H9 (cell line): Measurements from ENCODE around the gene NHS. TPM values are rescaled to one million over a fixed set of nuclear protein-coding genes. Genes with fewer than 3 reads are reported as not detected.

Experiments used
- DNase-seq: peaks from one replicate; pipeline ENCODE4 v3.0.0-alpha.2; 2017
- H2AFZ ChIP-seq: one replicate; pipeline ENCODE4 v1.6.1; 2013; ENCODE audit warnings: mild to moderate bottlenecking, low read length, control low read depth, moderate library complexity
- H2AK5ac ChIP-seq: 2 replicates; pipeline ENCODE4 v1.6.1; 2013; ENCODE audit warnings: low read length, control low read depth, mixed read lengths; ENCODE audit not compliant: insufficient read length
- H2BK120ac ChIP-seq: one replicate; pipeline ENCODE4 v1.6.1; 2013; ENCODE audit warnings: low read depth, mild to moderate bottlenecking, low read length, control low read depth, inconsistent platforms; ENCODE audit not compliant: poor library complexity, severe bottlenecking
- H2BK12ac ChIP-seq: 2 replicates; pipeline ENCODE4 v1.6.1; 2013; ENCODE audit warnings: low read length, control low read depth, mixed read lengths, low read depth; ENCODE audit not compliant: insufficient read length
- H2BK15ac ChIP-seq: 2 replicates; pipeline ENCODE4 v1.6.1; 2013; ENCODE audit warnings: low read depth, low read length, control low read depth
- H2BK20ac ChIP-seq: one replicate; pipeline ENCODE4 v1.6.1; 2013; ENCODE audit warnings: low read depth, mild to moderate bottlenecking, low read length, control low read depth, inconsistent platforms; ENCODE audit not compliant: poor library complexity, severe bottlenecking
- H2BK5ac ChIP-seq: 2 replicates; pipeline ENCODE4 v1.6.1; 2013; ENCODE audit warnings: low read length, control low read depth, mixed read lengths; ENCODE audit not compliant: insufficient read length
- H3K14ac ChIP-seq: 2 replicates; pipeline ENCODE4 v1.6.1; 2013; ENCODE audit warnings: low read length, control low read depth; ENCODE audit not compliant: insufficient read depth
- H3K18ac ChIP-seq: 2 replicates; pipeline ENCODE4 v1.6.1; 2013; ENCODE audit warnings: low read depth, mild to moderate bottlenecking, mixed read lengths, low read length, control low read depth; ENCODE audit not compliant: insufficient read length
- H3K23ac ChIP-seq: 2 replicates; pipeline ENCODE4 v1.6.1; 2013; ENCODE audit warnings: low read length, control low read depth, mixed read lengths, low read depth; ENCODE audit not compliant: insufficient read length
- H3K23me2 ChIP-seq: 2 replicates; pipeline ENCODE4 v1.6.1; 2013; ENCODE audit warnings: low read depth, mild to moderate bottlenecking, mixed read lengths, low read length, control low read depth; ENCODE audit not compliant: insufficient read length, poor library complexity, severe bottlenecking
- H3K27ac ChIP-seq: 2 replicates; pipeline ENCODE4 v1.5.1; 2013; ENCODE audit warnings: low read length, control low read depth, mixed read lengths, low read depth; ENCODE audit not compliant: insufficient read length
- H3K27me3 ChIP-seq: 2 replicates; pipeline ENCODE4 v1.6.1; 2013; ENCODE audit warnings: low read length, control low read depth, inconsistent platforms; ENCODE audit not compliant: insufficient read depth
- H3K4ac ChIP-seq: 2 replicates; pipeline ENCODE4 v1.6.1; 2013; ENCODE audit warnings: low read depth, mild to moderate bottlenecking, control low read depth, inconsistent platforms, low read length, moderate library complexity
- H3K4me1 ChIP-seq: 2 replicates; pipeline ENCODE4 v1.6.1; 2013; ENCODE audit warnings: low read length, control low read depth, inconsistent platforms; ENCODE audit not compliant: insufficient read depth
- H3K4me2 ChIP-seq: 2 replicates; pipeline ENCODE4 v1.6.1; 2013; ENCODE audit warnings: low read length, control low read depth, mixed read lengths; ENCODE audit not compliant: insufficient read length, insufficient read depth
- H3K56ac ChIP-seq: 2 replicates; pipeline ENCODE4 v1.6.1; 2013; ENCODE audit warnings: low read depth, mild to moderate bottlenecking, mixed read lengths, low read length, control low read depth; ENCODE audit not compliant: insufficient read length
- H3K79me1 ChIP-seq: 2 replicates; pipeline ENCODE4 v1.6.1; 2013; ENCODE audit warnings: low read depth, mild to moderate bottlenecking, moderate library complexity, low read length, control low read depth, inconsistent platforms; ENCODE audit not compliant: insufficient read depth, poor library complexity, severe bottlenecking
- H3K79me2 ChIP-seq: 2 replicates; pipeline ENCODE4 v1.6.1; 2013; ENCODE audit warnings: low read length, control low read depth, inconsistent platforms; ENCODE audit not compliant: insufficient read depth
- H3K9ac ChIP-seq: 2 replicates; pipeline ENCODE4 v1.6.1; 2013; ENCODE audit warnings: low read length, control low read depth, mixed read lengths; ENCODE audit not compliant: insufficient read length; ENCODE audit errors: extremely low read depth
- H3K9me3 ChIP-seq: one replicate; pipeline ENCODE4 v1.6.1; 2013; ENCODE audit warnings: low read depth, low read length, inconsistent platforms; ENCODE audit not compliant: control insufficient read depth
- H3T11ph ChIP-seq: one replicate; pipeline ENCODE4 v1.6.1; 2013; ENCODE audit warnings: mild to moderate bottlenecking, low read length, control low read depth, inconsistent platforms
- H4K20me1 ChIP-seq: one replicate; pipeline ENCODE4 v1.6.1; 2013; ENCODE audit not compliant: control insufficient read depth, insufficient read length, insufficient read depth
- H4K5ac ChIP-seq: 2 replicates; pipeline ENCODE4 v1.6.1; 2013; ENCODE audit warnings: low read depth, mild to moderate bottlenecking, mixed read lengths, low read length, control low read depth; ENCODE audit not compliant: insufficient read length
- H4K8ac ChIP-seq: replicated peaks from 2 replicates; pipeline ENCODE4 v1.6.1; 2013; ENCODE audit warnings: low read length, control low read depth, mixed read lengths, low read depth; ENCODE audit not compliant: insufficient read length
- H4K91ac ChIP-seq: 2 replicates; pipeline ENCODE4 v1.6.1; 2013; ENCODE audit warnings: low read depth, mild to moderate bottlenecking, moderate library complexity, mixed read lengths, low read length, control low read depth; ENCODE audit not compliant: insufficient read length
- H3K27ac Mint-ChIP-seq, 3 experiments: 2 replicates in 2 of 3; 3 replicates in 1 of 3; pipeline ENCODE4 v1.8.0; 2020 to 2021; ENCODE audit warnings: mixed read lengths in 3 of 3, mild to moderate bottlenecking in 1 of 3, moderate library complexity in 1 of 3
- H3K27me3 Mint-ChIP-seq: 2 replicates; pipeline ENCODE4 v1.8.0; 2021; ENCODE audit warnings: low read depth, mild to moderate bottlenecking, moderate library complexity, mixed read lengths
- H3K36me3 Mint-ChIP-seq, 3 experiments: 2 replicates in 2 of 3; 3 replicates in 1 of 3; pipeline ENCODE4 v1.8.0; 2020 to 2021; ENCODE audit warnings: low read depth in 3 of 3, mixed read lengths in 3 of 3; ENCODE audit not compliant: insufficient read depth in 1 of 3
- H3K4me1 Mint-ChIP-seq, 2 experiments: 2 replicates each; pipeline ENCODE4 v1.8.0; 2020; ENCODE audit warnings: mixed read lengths in 2 of 2
- H3K4me3 Mint-ChIP-seq, 2 experiments: 2 replicates in 1 of 2; 3 replicates in 1 of 2; pipeline ENCODE4 v1.8.0; 2020 to 2021; ENCODE audit warnings: mild to moderate bottlenecking in 2 of 2, mixed read lengths in 2 of 2, moderate library complexity in 1 of 2
- H3K9me3 Mint-ChIP-seq, 2 experiments: 2 replicates in 1 of 2; 3 replicates in 1 of 2; pipeline ENCODE4 v1.8.0; 2020; ENCODE audit warnings: mild to moderate bottlenecking in 2 of 2, mixed read lengths in 2 of 2, moderate library complexity in 1 of 2
- WGBS: extraction: QIAGEN DNeasy Blood & Tissue Kit; methylation state at CpG from one replicate; pipeline ENCODE4 v1.1.7; 2013; ENCODE audit warnings: missing lambda C conversion rate, low lambda C conversion rate, mixed read lengths; ENCODE audit not compliant: insufficient read length; ENCODE audit errors: extremely low coverage; 5-methylcytosine and 5-hydroxymethylcytosine counted together
- total RNA-seq: library from RNA; stranded (reverse); gene quantifications from 2 replicates; pipeline ENCODE4 v1.2.1, GENCODE V29; 2021
- TF ChIP-seq, protein P1 (sequence below): fragments of 200-600 bp; sonication (generic); conservative IDR thresholded peaks from 3 replicates; pipeline ENCODE4 v1.8.0; 2021; ENCODE audit warnings: antibody characterized with exemption, mild to moderate bottlenecking

Gene NHS
- total RNA-seq, 1 experiment from 2014 or later = 8.7 TPM

- no peak overlapping the region for H3K23ac ChIP-seq
- no peak overlapping the region for H4K5ac ChIP-seq
- H2AFZ ChIP-seq = no peak overlapping the region
- H3K27me3 Mint-ChIP-seq = no peaks in the 10 kb centered on the region
- H3K9me3 Mint-ChIP-seq = no peaks in the 10 kb centered on the region
- no peaks in the 10 kb centered on the region for H4K20me1 ChIP-seq
- H3K14ac ChIP-seq = no peak overlapping the region
- H3K27ac Mint-ChIP-seq = no peak overlapping the region
- H4K8ac ChIP-seq = no peak overlapping the region
- H3K36me3 Mint-ChIP-seq = peaks cover 0 to 1% (median 0%) of the 10 kb centered on the region in 3 experiments; a peak in 2 of 7 replicates
- no peak overlapping the region for H3K4me2 ChIP-seq
- H3K79me2 ChIP-seq = no peaks in the 10 kb centered on the region
- no peak overlapping the region for H3K4me3 Mint-ChIP-seq
- H2BK20ac ChIP-seq = no peak overlapping the region
- H3T11ph ChIP-seq = no peak overlapping the region
- H3K27ac ChIP-seq = no peak overlapping the region
- no peak overlapping the region for H3K4ac ChIP-seq
- peaks cover 21 to 25% of the 10 kb centered on the region in 2 experiments for H3K4me1 Mint-ChIP-seq
- H3K9me3 ChIP-seq = no peaks in the 10 kb centered on the region
- no peaks in the 10 kb centered on the region for H3K4me1 ChIP-seq
- no peak overlapping the region for H4K91ac ChIP-seq
- H3K79me1 ChIP-seq = no peaks in the 10 kb centered on the region
- H3K18ac ChIP-seq = no peak overlapping the region
- H2BK12ac ChIP-seq = no peak overlapping the region
- no peak overlapping the region for H2BK5ac ChIP-seq
- DNase-seq = no peak
- no peaks in the 10 kb centered on the region for H3K23me2 ChIP-seq
- H3K27me3 ChIP-seq = no peaks in the 10 kb centered on the region
- no CpG with 5 or more reads among the region's 1 CpG for WGBS
- H2BK15ac ChIP-seq = no peak overlapping the region
- no peak overlapping the region for H2AK5ac ChIP-seq
- H3K9ac ChIP-seq = no peak overlapping the region
- H2BK120ac ChIP-seq = no peak overlapping the region
- TF ChIP-seq, protein P1, sequence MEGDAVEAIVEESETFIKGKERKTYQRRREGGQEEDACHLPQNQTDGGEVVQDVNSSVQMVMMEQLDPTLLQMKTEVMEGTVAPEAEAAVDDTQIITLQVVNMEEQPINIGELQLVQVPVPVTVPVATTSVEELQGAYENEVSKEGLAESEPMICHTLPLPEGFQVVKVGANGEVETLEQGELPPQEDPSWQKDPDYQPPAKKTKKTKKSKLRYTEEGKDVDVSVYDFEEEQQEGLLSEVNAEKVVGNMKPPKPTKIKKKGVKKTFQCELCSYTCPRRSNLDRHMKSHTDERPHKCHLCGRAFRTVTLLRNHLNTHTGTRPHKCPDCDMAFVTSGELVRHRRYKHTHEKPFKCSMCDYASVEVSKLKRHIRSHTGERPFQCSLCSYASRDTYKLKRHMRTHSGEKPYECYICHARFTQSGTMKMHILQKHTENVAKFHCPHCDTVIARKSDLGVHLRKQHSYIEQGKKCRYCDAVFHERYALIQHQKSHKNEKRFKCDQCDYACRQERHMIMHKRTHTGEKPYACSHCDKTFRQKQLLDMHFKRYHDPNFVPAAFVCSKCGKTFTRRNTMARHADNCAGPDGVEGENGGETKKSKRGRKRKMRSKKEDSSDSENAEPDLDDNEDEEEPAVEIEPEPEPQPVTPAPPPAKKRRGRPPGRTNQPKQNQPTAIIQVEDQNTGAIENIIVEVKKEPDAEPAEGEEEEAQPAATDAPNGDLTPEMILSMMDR = no peak
- no peak overlapping the region for H3K56ac ChIP-seq
Observed at GRCh38 chrX:17432158-17432557, 57.2 kb downstream of the NHS start.
